Dendritic cell treated with granulocyte-macrophage colony-stimulating factor and Interleukin-4, amounts not matched to agents 40 ng/mL and 50 ng/mL, for 4 days (primary cell): ENCODE measurements around the gene SKIC2.
"Not testable (repeated sequence)": the region's sequence is repeated elsewhere in the genome, so short reads cannot be mapped to it uniquely, and the experiment has no call there.

Experiments
- H3K27ac Mint-ChIP-seq: one replicate; pipeline ENCODE4 v1.8.0; 2022; ENCODE audit warnings: mild to moderate bottlenecking, mixed read lengths
- H3K27me3 Mint-ChIP-seq: one replicate; pipeline ENCODE4 v1.8.0; 2022; ENCODE audit warnings: mild to moderate bottlenecking, mixed read lengths
- H3K36me3 Mint-ChIP-seq: one replicate; pipeline ENCODE4 v1.8.0; 2022; ENCODE audit warnings: low read depth, mixed read lengths
- H3K4me1 Mint-ChIP-seq: one replicate; pipeline ENCODE4 v1.8.0; 2022; ENCODE audit warnings: low read depth, mixed read lengths
- H3K4me3 Mint-ChIP-seq: one replicate; pipeline ENCODE4 v1.8.0; 2022; ENCODE audit warnings: mild to moderate bottlenecking, moderate library complexity, mixed read lengths
- H3K9me3 Mint-ChIP-seq: one replicate; pipeline ENCODE4 v1.8.0; 2022; ENCODE audit warnings: mixed read lengths
- intact Hi-C: fragments of 100-400 bp; cut with micrococcal nuclease; formaldehyde crosslinking; loops from one replicate; pipeline ENCODE4 v1.15.0; 2022

SKIC2 gene

GRCh38 chr6:32010856-32011530, 52.0 kb downstream of the SKIC2 start:
- H3K4me1 Mint-ChIP-seq, H3K36me3 Mint-ChIP-seq, H3K27me3 Mint-ChIP-seq, H3K9me3 Mint-ChIP-seq, H3K27ac Mint-ChIP-seq, H3K4me3 Mint-ChIP-seq, intact Hi-C loops: not testable (repeated sequence)

GRCh38 chr6:32012941-32013617, 54.1 kb downstream of the SKIC2 start:
- H3K4me3 Mint-ChIP-seq, intact Hi-C loops, H3K27ac Mint-ChIP-seq, H3K4me1 Mint-ChIP-seq, H3K27me3 Mint-ChIP-seq, H3K36me3 Mint-ChIP-seq, H3K9me3 Mint-ChIP-seq: not testable (repeated sequence)

- H3K9me3 Mint-ChIP-seq, H3K27me3 Mint-ChIP-seq, H3K36me3 Mint-ChIP-seq, H3K4me3 Mint-ChIP-seq, H3K27ac Mint-ChIP-seq, intact Hi-C loops, H3K4me1 Mint-ChIP-seq: not testable (repeated sequence)
These were observed 54.8 kb downstream of the SKIC2 start for GRCh38 chr6:32013738-32014137.

- H3K4me1 Mint-ChIP-seq, H3K9me3 Mint-ChIP-seq, H3K36me3 Mint-ChIP-seq, H3K27ac Mint-ChIP-seq, intact Hi-C loops, H3K27me3 Mint-ChIP-seq, H3K4me3 Mint-ChIP-seq: not testable (repeated sequence)
These were observed 55.6 kb downstream of the SKIC2 start, which contains the start of gene C4B for GRCh38 chr6:32014547-32014946. Gene C4B, plus strand, starts transcription at chr6:32014795. Its CDS starts 51 bp downstream, at chr6:32014846.
